ENCODE data around the gene WDFY4.

Gene WDFY4

GRCh38 chr10:48884179-48885045 lies 199.7 kb downstream of the WDFY4 start:
- FAIRE-seq, result no peak

- FAIRE-seq, result no peak
Measured at GRCh38 chr10:48885376-48885775, 200.7 kb downstream of the WDFY4 start.

- FAIRE-seq, result no peak
Measured at GRCh38 chr10:48887982-48888381, 203.3 kb downstream of the WDFY4 start.

GRCh38 chr10:48890888-48891850 lies 206.5 kb downstream of the WDFY4 start:
- FAIRE-seq, result no peak

GRCh38 chr10:48894911-48895802 lies 210.5 kb downstream of the WDFY4 start:
- no peak for FAIRE-seq

GRCh38 chr10:48895803-48896195 lies 211.1 kb downstream of the WDFY4 start:
- FAIRE-seq, result no peak

GRCh38 chr10:48896756-48897440 lies 212.2 kb downstream of the WDFY4 start:
- FAIRE-seq, result no peak

GRCh38 chr10:48897441-48897790 lies 212.7 kb downstream of the WDFY4 start:
- no peak for FAIRE-seq

GRCh38 chr10:48898426-48898825 lies 213.8 kb downstream of the WDFY4 start:
- no peak for FAIRE-seq

- no peak for FAIRE-seq
Measured at GRCh38 chr10:48899781-48900180, 215.1 kb downstream of the WDFY4 start.

- no peak for FAIRE-seq
Measured at GRCh38 chr10:48900371-48900801, 215.7 kb downstream of the WDFY4 start.

GRCh38 chr10:48901319-48901718 lies 216.6 kb downstream of the WDFY4 start:
- no peak for FAIRE-seq

GRCh38 chr10:48902096-48902495 lies 217.4 kb downstream of the WDFY4 start:
- no peak for FAIRE-seq

- no peak for FAIRE-seq
Measured at GRCh38 chr10:48903151-48903550, 218.5 kb downstream of the WDFY4 start.

- no peak for FAIRE-seq
Measured at GRCh38 chr10:48904861-48905260, 220.2 kb downstream of the WDFY4 start.

- no peak for FAIRE-seq
Measured at GRCh38 chr10:48905311-48905710, 220.6 kb downstream of the WDFY4 start.

GRCh38 chr10:48906841-48907240 lies 222.2 kb downstream of the WDFY4 start:
- FAIRE-seq, result no peak

- FAIRE-seq, result no peak
Measured at GRCh38 chr10:48907730-48908129, 223.1 kb downstream of the WDFY4 start.

GRCh38 chr10:48910548-48910947 lies 225.9 kb downstream of the WDFY4 start:
- no peak for FAIRE-seq

- FAIRE-seq, result no peak
Measured at GRCh38 chr10:48913674-48914073, 229.0 kb downstream of the WDFY4 start.

- FAIRE-seq, result no peak
Measured at GRCh38 chr10:48923748-48924147, 239.1 kb downstream of the WDFY4 start.

- no peak for FAIRE-seq
Measured at GRCh38 chr10:48924988-48925387, 240.3 kb downstream of the WDFY4 start.
